Subcutaneous abdominal adipose tissue (tissue), 5 donors: Measurements from ENCODE around the gene EEIG1.

Experiments used
- H3K27ac ChIP-seq: one replicate; pipeline ENCODE4 v1.7.0; 2013; ENCODE audit warnings: low read depth, mild to moderate bottlenecking, inconsistent platforms, low read length, moderate library complexity
- H3K27me3 ChIP-seq, 5 donors: one replicate each; pipeline ENCODE4 v1.7.0; 2013; ENCODE audit warnings: low read length in 5 of 5, inconsistent platforms in 1 of 5; ENCODE audit not compliant: control insufficient read depth in 5 of 5, insufficient read depth in 4 of 5
- H3K36me3 ChIP-seq, 5 donors: one replicate each; pipeline ENCODE4 v1.7.0; 2013; ENCODE audit warnings: low read length in 5 of 5; ENCODE audit not compliant: control insufficient read depth in 5 of 5, insufficient read depth in 5 of 5
- H3K4me1 ChIP-seq, 5 donors: one replicate each; pipeline ENCODE4 v1.7.0; 2013; ENCODE audit warnings: low read length in 5 of 5, mild to moderate bottlenecking in 3 of 5, moderate library complexity in 1 of 5; ENCODE audit not compliant: control insufficient read depth in 5 of 5, insufficient read depth in 5 of 5
- H3K4me3 ChIP-seq, 5 donors: one replicate each; pipeline ENCODE4 v1.7.0; 2013; ENCODE audit warnings: low read length in 5 of 5, low read depth in 1 of 5
- H3K9ac ChIP-seq, 5 donors: one replicate each; pipeline ENCODE4 v1.7.0; 2013; ENCODE audit warnings: low read length in 5 of 5, mild to moderate bottlenecking in 4 of 5, moderate library complexity in 3 of 5
- H3K9me3 ChIP-seq, 5 donors: one replicate each; pipeline ENCODE4 v1.7.0; 2013; ENCODE audit warnings: low read length in 5 of 5; ENCODE audit not compliant: control insufficient read depth in 5 of 5
- donor health status: healthy.
- donor health status: healthy.
- donor health status: healthy.
- donor health status: healthy.
- donor health status: healthy.

The EEIG1 gene

GRCh38 chr9:127975376-127976315, 5.1 kb downstream of the EEIG1 start:
- no peak overlapping the region for H3K27ac ChIP-seq

GRCh38 chr9:127974769-127975261, 6.0 kb downstream of the EEIG1 start:
- Histone ChIP-seq H3K4me1 (peaks cover 12 to 82% (median 80%) of the 10 kb centered on the region in 5 donors), H3K27ac (no peak overlapping the region), H3K4me3 (no peak overlapping the region), H3K9me3 (no peaks in the 10 kb centered on the region), H3K9ac (peak overlapping the region in 1 of 5 donors; percentile 57), H3K36me3 (no peaks in the 10 kb centered on the region), H3K27me3 (no peaks in the 10 kb centered on the region)

More at GRCh38 chr9:127975376-127976315, 5.1 kb downstream of the EEIG1 start:
- Histone ChIP-seq H3K9ac (peak overlapping the region in 3 of 5 donors; percentile 6 to 57 (median 20)), H3K27me3 (no peaks in the 10 kb centered on the region), H3K36me3 (no peaks in the 10 kb centered on the region), H3K4me3 (peak overlapping the region in 1 of 5 donors; percentile 19), H3K4me1 (peaks cover 12 to 87% (median 84%) of the 10 kb centered on the region in 5 donors), H3K9me3 (no peaks in the 10 kb centered on the region)

GRCh38 chr9:127974001-127974768, 6.6 kb downstream of the EEIG1 start:
- Histone ChIP-seq H3K9me3 (no peaks in the 10 kb centered on the region), H3K4me3 (no peak overlapping the region), H3K4me1 (peaks cover 12 to 81% (median 78%) of the 10 kb centered on the region in 5 donors), H3K9ac (peak overlapping the region in 1 of 5 donors; percentile 30), H3K27me3 (no peaks in the 10 kb centered on the region), H3K36me3 (no peaks in the 10 kb centered on the region), H3K27ac (no peak overlapping the region)

GRCh38 chr9:127973169-127974000, 7.4 kb downstream of the EEIG1 start:
- H3K9ac ChIP-seq = peak overlapping the region in 2 of 5 donors; percentile 30
- H3K36me3 ChIP-seq = no peaks in the 10 kb centered on the region
- no peak overlapping the region for H3K4me3 ChIP-seq

GRCh38 chr9:127972236-127972871, 8.4 kb downstream of the EEIG1 start:
- Histone ChIP-seq H3K9me3 (no peaks in the 10 kb centered on the region), H3K36me3 (no peaks in the 10 kb centered on the region), H3K27ac (no peak overlapping the region), H3K4me3 (no peak overlapping the region), H3K9ac (peak overlapping the region in 2 of 5 donors; percentile 4 to 30), H3K4me1 (peaks cover 8 to 78% (median 73%) of the 10 kb centered on the region in 5 donors), H3K27me3 (no peaks in the 10 kb centered on the region)

More at GRCh38 chr9:127973169-127974000, 7.4 kb downstream of the EEIG1 start:
- H3K27me3 ChIP-seq = no peaks in the 10 kb centered on the region
- no peaks in the 10 kb centered on the region for H3K9me3 ChIP-seq
- peaks cover 8 to 82% (median 77%) of the 10 kb centered on the region in 5 donors for H3K4me1 ChIP-seq
- no peak overlapping the region for H3K27ac ChIP-seq

GRCh38 chr9:127971357-127972235, 9.2 kb downstream of the EEIG1 start:
- Histone ChIP-seq H3K27me3 (no peaks in the 10 kb centered on the region), H3K36me3 (no peaks in the 10 kb centered on the region), H3K27ac (no peak overlapping the region), H3K9ac (no peak overlapping the region), H3K9me3 (no peaks in the 10 kb centered on the region), H3K4me1 (peaks cover 8 to 80% (median 75%) of the 10 kb centered on the region in 5 donors), H3K4me3 (no peak overlapping the region)

GRCh38 chr9:127970401-127971313, 10.1 kb downstream of the EEIG1 start:
- Histone ChIP-seq H3K9me3 (no peaks in the 10 kb centered on the region), H3K4me1 (peaks cover 7 to 80% (median 75%) of the 10 kb centered on the region in 5 donors), H3K27me3 (no peaks in the 10 kb centered on the region), H3K9ac (no peak overlapping the region), H3K4me3 (no peak overlapping the region), H3K36me3 (no peaks in the 10 kb centered on the region), H3K27ac (no peak overlapping the region)
